Sigmoid colon (tissue), 7 donors: Measurements from ENCODE around the gene DENND4A. TPM values are rescaled to one million over a fixed set of nuclear protein-coding genes. Genes with fewer than 3 reads are reported as not detected.
"Not testable (repeated sequence)": the region's sequence is repeated elsewhere in the genome, so short reads cannot be mapped to it uniquely, and the experiment has no call there.

Experiments
- DNase-seq: peaks from one replicate; pipeline ENCODE4 v3.0.0-alpha.2; 2019
- H3K27ac ChIP-seq, 4 donors: fragments of 200-600 bp; sonication (generic); one replicate each; pipeline ENCODE4 v1.5.1; 2016 to 2019; ENCODE audit warnings: mild to moderate bottlenecking in 1 of 4
- H3K27me3 ChIP-seq, 3 donors: fragments of 200-600 bp; sonication (generic); one replicate each; pipeline ENCODE4 v1.5.1; 2019; ENCODE audit warnings: mild to moderate bottlenecking in 1 of 3
- H3K36me3 ChIP-seq, 4 donors: fragments of 200-600 bp; sonication (generic); one replicate each; pipeline ENCODE4 v1.5.1; 2016 to 2019
- H3K4me1 ChIP-seq, 4 donors: fragments of 200-600 bp; sonication (generic); one replicate each; pipeline ENCODE4 v1.5.1; 2017 to 2019
- H3K4me3 ChIP-seq, 4 donors: fragments of 200-600 bp; sonication (generic); one replicate each; pipeline ENCODE4 v1.5.1; 2017 to 2019; ENCODE audit warnings: mild to moderate bottlenecking in 2 of 4, moderate library complexity in 1 of 4
- H3K9me3 ChIP-seq, 4 donors: fragments of 200-600 bp in 3 of 4; sonication (generic) in 3 of 4; one replicate each; pipeline versions ENCODE4 v1.5.1 to v1.6.1; 2013 to 2019
- CTCF ChIP-seq, 4 experiments: fragments of 450-650 bp in 3 of 4; fragments of 200-600 bp in 1 of 4; IDR thresholded peaks; one replicate each; pipeline ENCODE4 v1.5.1; 2016 to 2019; ENCODE audit warnings: antibody characterized with exemption in 4 of 4, mild to moderate bottlenecking in 3 of 4, moderate library complexity in 2 of 4
- EP300 ChIP-seq, 4 donors: sonication (generic); formaldehyde crosslinking; IDR thresholded peaks; one replicate each; pipeline ENCODE4 v1.6.1; 2017; ENCODE audit warnings: antibody characterized with exemption in 4 of 4
- POLR2A ChIP-seq, 2 donors: fragments of 450-650 bp; IDR thresholded peaks; one replicate each; pipeline ENCODE4 v1.6.1; 2016; ENCODE audit warnings: antibody characterized with exemption in 2 of 2, mild to moderate bottlenecking in 2 of 2, moderate library complexity in 2 of 2
- POLR2AphosphoS5 ChIP-seq, 4 donors: sonication (generic); formaldehyde crosslinking; IDR thresholded peaks; one replicate each; pipeline ENCODE4 v1.6.1; 2017; ENCODE audit warnings: antibody characterized with exemption in 4 of 4
- WGBS, 2 donors: extraction: QIAGEN DNeasy Blood & Tissue Kit; methylation state at CpG; one replicate each; pipeline ENCODE4 v1.1.7; 2013; 5-methylcytosine and 5-hydroxymethylcytosine counted together
- intact Hi-C: fragments of 100-400 bp; cut with DNase I; formaldehyde crosslinking; loops from one replicate; pipeline ENCODE4 v1.15.1; 2023
- polyA plus RNA-seq, 3 donors: library from polyadenylated mRNA; stranded (reverse); fragments of 200-250 nt; gene quantifications; one replicate each; pipeline ENCODE4 v1.2.3, GENCODE V29; 2013
- total RNA-seq, 4 donors: library from RNA; depleted of rRNA; stranded (reverse); fragments of >200 nt; gene quantifications; one replicate each; pipeline ENCODE4 v1.1.0, GENCODE V29; 2016
- donor health status: healthy with polysubstance abuse.
- donor health status: Bipolar disorder and iron deficiency.
- donor health status: healthy.

Gene DENND4A
- total and polyA plus RNA-seq, 7 donors: 2.4 to 46.1 (median 29.3) TPM

GRCh38 chr15:65819563-65819960 lies 27.5 kb upstream of the DENND4A start:
- intact Hi-C loops: no loop called here
- 82 to 90% methylated on average over 3 of the region's 3 CpGs for WGBS, 2 donors

DNA sequence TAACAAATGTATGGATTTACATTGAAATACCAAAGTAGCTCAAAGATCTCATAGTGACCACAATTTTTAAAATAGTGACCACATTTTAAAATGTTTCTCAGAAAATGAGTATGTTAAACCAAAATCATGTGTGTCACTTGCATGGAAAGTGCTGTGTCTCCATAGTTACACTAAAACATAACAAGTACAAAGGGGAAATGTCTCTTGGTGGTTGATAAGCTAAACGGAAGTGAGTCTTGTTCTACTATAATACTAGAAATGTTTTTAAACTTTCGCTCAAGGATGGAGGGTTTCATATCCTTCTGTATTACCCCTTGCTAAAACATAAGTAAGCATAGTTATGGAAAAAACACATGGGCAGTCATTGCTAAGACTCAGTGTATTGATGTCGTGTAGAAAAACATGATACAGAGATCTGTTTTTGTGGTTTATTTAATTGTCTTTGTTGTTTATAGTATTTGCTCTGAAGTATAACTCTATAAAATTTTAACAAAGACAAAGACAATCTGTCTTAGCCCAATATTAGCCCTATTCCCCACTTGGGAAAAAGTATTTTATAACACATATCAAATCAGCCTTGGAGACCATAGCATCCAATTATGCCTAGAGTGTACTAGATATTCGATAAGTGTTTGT lies 27.0 kb upstream of the DENND4A start:
- intact Hi-C loops: no loop called here
- Histone ChIP-seq H3K27me3 (no peaks in the 10 kb centered on the region), H3K4me3 (no peak overlapping the region), H3K36me3 (no peaks in the 10 kb centered on the region), H3K9me3 (no peaks in the 10 kb centered on the region), H3K27ac (peak overlapping the region in 1 of 4 donors; percentile 12), H3K4me1 (no peaks in the 10 kb centered on the region)
- WGBS, 2 donors: 27 to 33% methylated on average over 4 of the region's 4 CpGs
- TF ChIP-seq POLR2AphosphoS5 (IDR thresholded peaks at IDR 0.05): no peak
- TF ChIP-seq CTCF (IDR thresholded peaks at IDR 0.05): no peak
- TF ChIP-seq EP300 (IDR thresholded peaks at IDR 0.05): no peak
- TF ChIP-seq POLR2A (IDR thresholded peaks at IDR 0.05): no peak
- no peak for DNase-seq

More at GRCh38 chr15:65819563-65819960, 27.5 kb upstream of the DENND4A start:
- Histone ChIP-seq H3K36me3 (no peaks in the 10 kb centered on the region), H3K4me3 (no peak overlapping the region), H3K9me3 (no peaks in the 10 kb centered on the region), H3K27ac (peak overlapping the region in 1 of 4 donors; percentile 12), H3K27me3 (no peaks in the 10 kb centered on the region), H3K4me1 (no peaks in the 10 kb centered on the region)
- DNase-seq: no peak
- TF ChIP-seq POLR2A (IDR thresholded peaks at IDR 0.05) (no peak), EP300 (IDR thresholded peaks at IDR 0.05) (no peak), POLR2AphosphoS5 (IDR thresholded peaks at IDR 0.05) (no peak), CTCF (IDR thresholded peaks at IDR 0.05) (no peak)

GRCh38 chr15:65816441-65816840 lies 24.3 kb upstream of the DENND4A start:
- intact Hi-C loops: no loop called here
- H3K27ac ChIP-seq: no peak overlapping the region
- H3K9me3 ChIP-seq: peaks cover 0 to 3% (median 0%) of the 10 kb centered on the region in 4 donors
- H3K4me1 ChIP-seq: no peaks in the 10 kb centered on the region
- TF ChIP-seq POLR2A (IDR thresholded peaks at IDR 0.05) (no peak), CTCF (IDR thresholded peaks at IDR 0.05) (no peak), POLR2AphosphoS5 (IDR thresholded peaks at IDR 0.05) (no peak)
- no peak overlapping the region for H3K4me3 ChIP-seq
- DNase-seq: no peak
- 96% methylated on average over 3 of the region's 3 CpGs for WGBS, 2 donors
- H3K27me3 ChIP-seq: no peaks in the 10 kb centered on the region
- H3K36me3 ChIP-seq: no peaks in the 10 kb centered on the region

- H3K4me1 ChIP-seq, H3K27ac ChIP-seq, DNase-seq, H3K36me3 ChIP-seq, H3K9me3 ChIP-seq, intact Hi-C loops, H3K27me3 ChIP-seq, H3K4me3 ChIP-seq: not testable (repeated sequence)
- WGBS, 2 donors: 65 to 81% methylated on average over 4 of the region's 4 CpGs
Observed at GRCh38 chr15:65816008-65816407, 23.9 kb upstream of the DENND4A start.

GRCh38 chr15:65814271-65814670 lies 22.2 kb upstream of the DENND4A start:
- H3K4me3 ChIP-seq, DNase-seq, H3K9me3 ChIP-seq, H3K4me1 ChIP-seq, H3K27me3 ChIP-seq, H3K27ac ChIP-seq, intact Hi-C loops, H3K36me3 ChIP-seq: not testable (repeated sequence)
- WGBS, 2 donors: 58 to 81% methylated on average over 4 of the region's 4 CpGs

GRCh38 chr15:65812916-65813315 lies 20.8 kb upstream of the DENND4A start:
- Histone ChIP-seq H3K4me3 (no peak overlapping the region), H3K27me3 (no peaks in the 10 kb centered on the region), H3K36me3 (no peaks in the 10 kb centered on the region), H3K27ac (no peak overlapping the region), H3K4me1 (no peaks in the 10 kb centered on the region), H3K9me3 (peaks cover 0 to 5% (median 0%) of the 10 kb centered on the region in 4 donors)
- DNase-seq: no peak
- 92 to 99% methylated on average over 1 of the region's 1 CpG for WGBS, 2 donors
- intact Hi-C loops: no loop called here
- TF ChIP-seq EP300 (IDR thresholded peaks at IDR 0.05) (no peak), POLR2A (IDR thresholded peaks at IDR 0.05) (no peak), CTCF (IDR thresholded peaks at IDR 0.05) (no peak), POLR2AphosphoS5 (IDR thresholded peaks at IDR 0.05) (no peak)
